Measurements from ENCODE around the gene NUDT2.

DNA sequence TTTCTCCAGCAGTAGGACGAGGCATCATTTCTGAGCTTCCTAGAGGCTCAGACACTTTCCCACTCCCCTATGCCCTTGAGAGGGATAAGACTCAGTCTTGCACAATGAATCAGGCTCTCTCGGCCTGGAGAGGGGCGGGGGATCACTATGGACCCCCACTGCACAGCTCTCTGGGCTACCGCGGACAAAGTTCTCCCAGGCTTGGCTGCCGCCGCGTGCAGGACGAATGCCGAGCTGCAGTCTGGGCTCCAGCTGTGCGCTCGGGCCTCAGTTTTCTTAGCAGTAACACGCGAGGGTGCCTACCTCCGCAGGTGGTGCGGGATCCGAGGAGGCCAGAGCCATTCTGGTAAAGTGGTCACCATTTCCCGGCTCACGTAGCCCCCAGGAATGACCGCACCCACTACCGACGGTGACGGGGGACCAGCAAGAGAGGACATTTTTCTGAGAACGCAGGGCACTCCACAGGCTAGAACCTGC, 50.7 kb downstream of the NUDT2 start:
- TF ChIP-seq POLR2AphosphoS5 (IDR thresholded peaks at IDR 0.05), result no peak
- TF ChIP-seq, protein P1, sequence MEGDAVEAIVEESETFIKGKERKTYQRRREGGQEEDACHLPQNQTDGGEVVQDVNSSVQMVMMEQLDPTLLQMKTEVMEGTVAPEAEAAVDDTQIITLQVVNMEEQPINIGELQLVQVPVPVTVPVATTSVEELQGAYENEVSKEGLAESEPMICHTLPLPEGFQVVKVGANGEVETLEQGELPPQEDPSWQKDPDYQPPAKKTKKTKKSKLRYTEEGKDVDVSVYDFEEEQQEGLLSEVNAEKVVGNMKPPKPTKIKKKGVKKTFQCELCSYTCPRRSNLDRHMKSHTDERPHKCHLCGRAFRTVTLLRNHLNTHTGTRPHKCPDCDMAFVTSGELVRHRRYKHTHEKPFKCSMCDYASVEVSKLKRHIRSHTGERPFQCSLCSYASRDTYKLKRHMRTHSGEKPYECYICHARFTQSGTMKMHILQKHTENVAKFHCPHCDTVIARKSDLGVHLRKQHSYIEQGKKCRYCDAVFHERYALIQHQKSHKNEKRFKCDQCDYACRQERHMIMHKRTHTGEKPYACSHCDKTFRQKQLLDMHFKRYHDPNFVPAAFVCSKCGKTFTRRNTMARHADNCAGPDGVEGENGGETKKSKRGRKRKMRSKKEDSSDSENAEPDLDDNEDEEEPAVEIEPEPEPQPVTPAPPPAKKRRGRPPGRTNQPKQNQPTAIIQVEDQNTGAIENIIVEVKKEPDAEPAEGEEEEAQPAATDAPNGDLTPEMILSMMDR (IDR thresholded peaks at IDR 0.05; ENCODE audit: poor library complexity, severe bottlenecking), result no peak
- TF ChIP-seq, protein P2, sequence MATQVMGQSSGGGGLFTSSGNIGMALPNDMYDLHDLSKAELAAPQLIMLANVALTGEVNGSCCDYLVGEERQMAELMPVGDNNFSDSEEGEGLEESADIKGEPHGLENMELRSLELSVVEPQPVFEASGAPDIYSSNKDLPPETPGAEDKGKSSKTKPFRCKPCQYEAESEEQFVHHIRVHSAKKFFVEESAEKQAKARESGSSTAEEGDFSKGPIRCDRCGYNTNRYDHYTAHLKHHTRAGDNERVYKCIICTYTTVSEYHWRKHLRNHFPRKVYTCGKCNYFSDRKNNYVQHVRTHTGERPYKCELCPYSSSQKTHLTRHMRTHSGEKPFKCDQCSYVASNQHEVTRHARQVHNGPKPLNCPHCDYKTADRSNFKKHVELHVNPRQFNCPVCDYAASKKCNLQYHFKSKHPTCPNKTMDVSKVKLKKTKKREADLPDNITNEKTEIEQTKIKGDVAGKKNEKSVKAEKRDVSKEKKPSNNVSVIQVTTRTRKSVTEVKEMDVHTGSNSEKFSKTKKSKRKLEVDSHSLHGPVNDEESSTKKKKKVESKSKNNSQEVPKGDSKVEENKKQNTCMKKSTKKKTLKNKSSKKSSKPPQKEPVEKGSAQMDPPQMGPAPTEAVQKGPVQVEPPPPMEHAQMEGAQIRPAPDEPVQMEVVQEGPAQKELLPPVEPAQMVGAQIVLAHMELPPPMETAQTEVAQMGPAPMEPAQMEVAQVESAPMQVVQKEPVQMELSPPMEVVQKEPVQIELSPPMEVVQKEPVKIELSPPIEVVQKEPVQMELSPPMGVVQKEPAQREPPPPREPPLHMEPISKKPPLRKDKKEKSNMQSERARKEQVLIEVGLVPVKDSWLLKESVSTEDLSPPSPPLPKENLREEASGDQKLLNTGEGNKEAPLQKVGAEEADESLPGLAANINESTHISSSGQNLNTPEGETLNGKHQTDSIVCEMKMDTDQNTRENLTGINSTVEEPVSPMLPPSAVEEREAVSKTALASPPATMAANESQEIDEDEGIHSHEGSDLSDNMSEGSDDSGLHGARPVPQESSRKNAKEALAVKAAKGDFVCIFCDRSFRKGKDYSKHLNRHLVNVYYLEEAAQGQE (IDR thresholded peaks at IDR 0.05; ENCODE audit: borderline replicate concordance), result no peak

All from neural cell (in vitro differentiated cells).